GM12878 (cell line): ENCODE data around the gene TBL3. TPM values are rescaled to one million over a fixed set of nuclear protein-coding genes. Genes with fewer than 3 reads are reported as not detected.

Experiments used
- ATAC-seq: fragments of 200-7000 bp; cut with Tn5 transposase; 3 replicates; pipeline ENCODE4 v1.9.1; 2020; ENCODE audit warnings: mild to moderate bottlenecking, moderate library complexity
- BruUV-seq: library from RNA; stranded (reverse); fragments of 400-500 nt; replicated peaks from 2 replicates; lab custom pipeline; 2021; lab: Mats Ljungman, UMichigan
- CTCF ChIA-PET: fragments of 300-600 bp; sonication (Branson Sonifier 250); formaldehyde crosslinking; extraction: SDS; loops from one replicate; lab custom pipeline; 2021; ENCODE audit warnings: inconsistent platforms; lab: Yijun Ruan, JAX
- POLR2A ChIA-PET: fragments of 350-600 bp; formaldehyde crosslinking; extraction: SDS; loops from one replicate; lab custom pipeline; 2021; ENCODE audit warnings: inconsistent platforms; lab: Charles Lee
- RAD21 ChIA-PET: fragments of 300-600 bp; sonication (Branson Sonifier 250); formaldehyde crosslinking; loops from one replicate; lab custom pipeline; 2023; ENCODE audit warnings: antibody characterized with exemption; ENCODE audit not compliant: unreplicated experiment; lab: Charles Lee
- SMC1A ChIA-PET: fragments of 300-600 bp; sonication (Branson Sonifier 250); formaldehyde crosslinking; loops from one replicate; lab custom pipeline; 2023; ENCODE audit not compliant: unreplicated experiment, uncharacterized antibody; lab: Charles Lee
- DNase-seq: peaks from one replicate; pipeline ENCODE4 v3.0.0-alpha.2; 2011; ENCODE audit warnings: low read depth, low spot score
- FAIRE-seq: peaks from 3 replicates; lab custom pipeline; 2011; peaks lifted over from hg19 to GRCh38; lab: Jason Lieb, UNC
- H2AFZ ChIP-seq: 2 replicates; pipeline ENCODE4 v1.6.0; 2011; ENCODE audit warnings: low read depth, low read length, control low read depth; ENCODE audit not compliant: control insufficient read depth
- H3K27ac ChIP-seq: 2 replicates; pipeline ENCODE4 v1.5.1; 2011; ENCODE audit warnings: control low read depth; ENCODE audit not compliant: control insufficient read depth, insufficient read depth
- H3K27me3 ChIP-seq, 2 experiments: replicated peaks in 1 of 2; 2 replicates each; pipeline versions ENCODE4 v1.6.0 to v1.6.1; 2011; ENCODE audit warnings: low read length in 1 of 2; ENCODE audit not compliant: control insufficient read depth in 2 of 2, insufficient read depth in 2 of 2
- H3K36me3 ChIP-seq, 2 experiments: 2 replicates each; pipeline ENCODE4 v1.5.1; 2011; ENCODE audit warnings: low read length in 1 of 2; ENCODE audit not compliant: control insufficient read depth in 2 of 2, insufficient read depth in 2 of 2
- H3K4me1 ChIP-seq: 2 replicates; pipeline ENCODE4 v1.6.1; 2011; ENCODE audit warnings: mild to moderate bottlenecking, low read length, moderate library complexity, mixed read lengths; ENCODE audit not compliant: control insufficient read depth, insufficient read depth
- H3K4me2 ChIP-seq: 2 replicates; pipeline ENCODE4 v1.6.0; 2011; ENCODE audit warnings: control low read depth; ENCODE audit not compliant: control insufficient read depth, insufficient read depth
- H3K4me3 ChIP-seq: fragments of 200-600 bp; sonication (generic); 2 replicates; pipeline ENCODE4 v1.5.1; 2016
- H3K79me2 ChIP-seq: 2 replicates; pipeline ENCODE4 v1.6.0; 2011; ENCODE audit warnings: low read length; ENCODE audit not compliant: control insufficient read depth, insufficient read depth
- H3K9ac ChIP-seq: 2 replicates; pipeline ENCODE4 v1.8.0; 2011; ENCODE audit warnings: low read length, control low read depth, mixed read lengths; ENCODE audit not compliant: control insufficient read depth, insufficient read depth
- H3K9me3 ChIP-seq: replicated peaks from 3 replicates; pipeline ENCODE4 v1.5.1; 2011; ENCODE audit warnings: mild to moderate bottlenecking, low read length; ENCODE audit not compliant: control insufficient read depth, insufficient read depth
- H4K20me1 ChIP-seq: 2 replicates; pipeline ENCODE4 v1.6.0; 2011; ENCODE audit not compliant: control insufficient read depth, insufficient read depth
- BRCA1 ChIP-seq: IDR thresholded peaks from 2 replicates; pipeline ENCODE4 v1.6.1; 2011; ENCODE audit warnings: low read depth, low read length, improper control_type of control experiment
- POLR2A ChIP-seq: IDR thresholded peaks from 2 replicates; pipeline ENCODE4 v1.6.1; 2011; ENCODE audit warnings: low read depth, mild to moderate bottlenecking, low read length
- ZNF274 ChIP-seq: IDR thresholded peaks from one replicate; pipeline ENCODE4 v1.8.0; 2011; ENCODE audit not compliant: insufficient read length, insufficient read depth
- WGBS: methylation state at CpG from one replicate; pipeline ENCODE4 v1.1.6; 2016; ENCODE audit warnings: low lambda C conversion rate; ENCODE audit not compliant: insufficient replicate concordance, insufficient coverage; ENCODE audit errors: missing lambda C conversion rate; 5-methylcytosine and 5-hydroxymethylcytosine counted together
- in situ Hi-C: fragments of 300-500 bp; cut with MboI; formaldehyde crosslinking; loops from 9 replicates; pipeline ENCODE4 v1.14.3; 2018; ENCODE audit warnings: mixed read lengths
- intact Hi-C: fragments of 100-400 bp; cut with micrococcal nuclease; formaldehyde crosslinking; loops from one replicate; pipeline ENCODE4 v1.14.2; 2022; ENCODE audit not compliant: unreplicated experiment
- polyA plus RNA-seq, 11 experiments: library from polyadenylated mRNA; depleted of rRNA in 4 of 11; unstranded in 6 of 11; stranded (reverse) in 5 of 11; fragments of >200 nt; fragmentation: Nextera tagmentation in 4 of 11; fragmentation: Illumina TruSeq in 1 of 11; extraction: Ambion mirVana in 4 of 11; extraction: Trizol in 1 of 11; gene quantifications; 1 replicate in 1 of 11; 2 replicates in 10 of 11; pipeline versions ENCODE4 v1.2.1 to v1.2.3, GENCODE V29; 2011 to 2016; ENCODE audit warnings: inconsistent platforms in 2 of 11, missing spikeins in 2 of 11, low read depth in 1 of 11
- total RNA-seq, 4 experiments: library from RNA; depleted of rRNA in 3 of 4; stranded (reverse); fragments of >200 nt in 3 of 4; fragmentation: Illumina TruSeq in 1 of 4; extraction: Trizol in 1 of 4; gene quantifications; 2 replicates each; pipeline versions ENCODE4 v1.2.1 to v1.2.3, GENCODE V29; 2013 to 2021
- TF ChIP-seq, protein P1 (sequence below): fragments of 450-650 bp; IDR thresholded peaks from 2 replicates; pipeline ENCODE4 v1.6.1; 2017; ENCODE audit warnings: antibody characterized with exemption, mild to moderate bottlenecking, moderate library complexity

Gene TBL3
- total and polyA plus RNA-seq, 10 of the 15 experiments (the other 5 are each of a cell fraction or from before 2014, with no cell fraction given), result 1.2 to 101 (median 34.2) TPM

DNA sequence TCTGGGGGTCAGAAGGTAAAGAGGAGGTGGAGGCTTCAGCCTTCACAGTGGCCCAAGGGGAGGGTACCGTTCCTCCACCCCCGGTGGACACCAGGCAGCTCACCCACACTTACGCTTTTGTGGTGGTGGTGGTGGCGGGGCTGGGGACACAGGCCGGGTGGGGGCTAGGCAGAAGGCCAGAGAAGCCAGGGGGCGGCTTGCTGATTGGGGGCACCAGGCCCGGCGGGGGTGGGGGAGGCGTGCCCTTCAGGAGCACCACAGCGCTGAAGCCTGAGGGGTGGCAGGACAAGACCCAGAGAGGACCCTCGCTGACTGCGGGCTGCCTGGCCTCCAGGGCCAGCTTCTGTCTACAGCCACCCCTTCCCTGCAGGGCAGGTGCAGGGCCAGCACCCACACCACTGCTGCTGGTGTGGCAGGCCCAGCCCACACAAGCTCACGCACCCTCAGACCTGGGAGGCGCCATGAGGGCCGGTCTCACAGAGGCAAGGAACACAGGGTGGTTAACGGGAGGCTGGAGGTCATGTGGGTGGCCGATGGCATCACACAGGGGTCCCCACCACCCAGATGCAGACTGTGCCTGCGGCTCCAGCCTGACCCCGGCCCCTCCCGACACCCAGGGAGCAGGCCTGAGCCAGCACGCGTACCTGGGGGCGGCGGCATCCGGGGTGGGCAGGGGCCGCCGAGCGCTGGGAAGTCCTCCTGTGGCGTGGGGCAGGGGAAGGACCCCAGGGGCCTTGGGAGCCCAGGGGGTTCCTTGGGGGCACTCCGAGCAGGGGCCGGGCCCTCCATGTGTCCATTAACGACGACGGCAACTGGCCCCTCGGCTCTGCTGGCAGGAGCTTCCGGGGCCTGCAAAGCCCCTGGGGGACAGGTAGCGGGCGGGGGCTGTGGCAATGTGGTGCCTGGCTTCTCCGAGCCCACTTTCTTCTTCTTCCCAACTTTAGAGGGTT, 27.3 kb downstream of the TBL3 start:
- peaks cover 4% of the 10 kb centered on the region for H3K79me2 ChIP-seq
- H3K27ac ChIP-seq, result no peak overlapping the region
- SMC1A ChIA-PET, result no interaction called here
- H3K4me2 ChIP-seq, result no peak overlapping the region
- TF ChIP-seq POLR2A (peak; percentile 52), ZNF274 (no peak), BRCA1 (no peak)
- TF ChIP-seq, protein P1, sequence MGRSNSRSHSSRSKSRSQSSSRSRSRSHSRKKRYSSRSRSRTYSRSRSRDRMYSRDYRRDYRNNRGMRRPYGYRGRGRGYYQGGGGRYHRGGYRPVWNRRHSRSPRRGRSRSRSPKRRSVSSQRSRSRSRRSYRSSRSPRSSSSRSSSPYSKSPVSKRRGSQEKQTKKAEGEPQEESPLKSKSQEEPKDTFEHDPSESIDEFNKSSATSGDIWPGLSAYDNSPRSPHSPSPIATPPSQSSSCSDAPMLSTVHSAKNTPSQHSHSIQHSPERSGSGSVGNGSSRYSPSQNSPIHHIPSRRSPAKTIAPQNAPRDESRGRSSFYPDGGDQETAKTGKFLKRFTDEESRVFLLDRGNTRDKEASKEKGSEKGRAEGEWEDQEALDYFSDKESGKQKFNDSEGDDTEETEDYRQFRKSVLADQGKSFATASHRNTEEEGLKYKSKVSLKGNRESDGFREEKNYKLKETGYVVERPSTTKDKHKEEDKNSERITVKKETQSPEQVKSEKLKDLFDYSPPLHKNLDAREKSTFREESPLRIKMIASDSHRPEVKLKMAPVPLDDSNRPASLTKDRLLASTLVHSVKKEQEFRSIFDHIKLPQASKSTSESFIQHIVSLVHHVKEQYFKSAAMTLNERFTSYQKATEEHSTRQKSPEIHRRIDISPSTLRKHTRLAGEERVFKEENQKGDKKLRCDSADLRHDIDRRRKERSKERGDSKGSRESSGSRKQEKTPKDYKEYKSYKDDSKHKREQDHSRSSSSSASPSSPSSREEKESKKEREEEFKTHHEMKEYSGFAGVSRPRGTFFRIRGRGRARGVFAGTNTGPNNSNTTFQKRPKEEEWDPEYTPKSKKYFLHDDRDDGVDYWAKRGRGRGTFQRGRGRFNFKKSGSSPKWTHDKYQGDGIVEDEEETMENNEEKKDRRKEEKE, result no peak
- POLR2A ChIA-PET, result no interaction called here
- intact Hi-C loops, result no loop called here
- 0 out of 2 replicates have a peak, but pooled peaks cover under 1% of the 10 kb centered on the region for H3K4me1 ChIP-seq
- no peaks in the 10 kb centered on the region for H3K9me3 ChIP-seq
- no peak for FAIRE-seq
- CTCF ChIA-PET, result no interaction called here
- WGBS, result 95% methylated on average over 30 of the region's 39 CpGs
- H2AFZ ChIP-seq, result no peak overlapping the region
- in situ Hi-C loops, result no loop called here
- RAD21 ChIA-PET, result interaction anchor here (0.5 kb wide), 1 partner anchor 451 kb away, joined by 3 read pairs; no protein-coding TSS in a partner anchor
- peaks cover 6% of the 10 kb centered on the region for H4K20me1 ChIP-seq
- no peak for DNase-seq
- no peak overlapping the region for H3K4me3 ChIP-seq
- no peak overlapping the region for H3K9ac ChIP-seq
- no peaks in the 10 kb centered on the region for H3K27me3 ChIP-seq
- TSS peak; percentile 17 for BruUV-seq
- no peak for ATAC-seq
- peaks cover 3 to 46% of the 10 kb centered on the region in 2 experiments for H3K36me3 ChIP-seq
